GM18508 (cell line): ENCODE measurements around the gene BBC3.

Experiments
- ATAC-seq: cut with Tn5 transposase; IDR thresholded peaks from one replicate; pipeline ENCODE4 v1.9.1; 2021; ENCODE audit warnings: moderate number of reproducible peaks; ENCODE audit not compliant: insufficient read depth, unreplicated experiment

Gene BBC3

DNA sequence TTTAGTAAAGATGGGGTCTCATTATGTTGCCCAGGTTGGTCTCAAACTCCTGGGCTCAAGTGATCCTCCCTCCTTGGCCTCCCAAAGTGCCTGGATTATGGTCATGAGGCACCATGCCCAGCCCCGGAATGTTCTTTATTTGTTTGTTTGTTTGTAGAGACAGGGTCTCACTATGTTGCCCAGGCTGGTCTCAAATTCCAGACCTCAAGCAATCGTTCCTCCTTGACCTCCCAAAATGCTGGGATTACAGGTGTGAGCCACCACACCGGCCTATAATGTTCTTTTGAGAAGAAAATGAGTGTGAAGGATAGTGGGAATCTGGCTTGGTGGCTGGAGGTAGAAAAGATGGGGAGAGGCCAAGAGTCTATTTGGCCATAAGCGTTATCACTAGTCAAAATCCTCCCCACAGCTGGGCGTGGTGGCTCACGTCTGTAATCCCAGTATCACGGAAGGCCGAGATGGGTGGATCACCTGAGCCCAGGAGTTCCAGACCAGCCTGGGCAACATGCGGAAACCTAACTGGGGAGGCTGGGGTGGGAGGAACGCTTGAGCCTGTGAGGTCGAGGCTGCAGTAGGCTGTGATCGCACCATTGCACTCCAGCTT is 5.2 kb upstream of the BBC3 start:
- no peak for ATAC-seq

- ATAC-seq: no peak
Observed at GRCh38 chr19:47232422-47233211, 1.6 kb upstream of the BBC3 start.

- no peak for ATAC-seq
Observed at GRCh38 chr19:47231215-47232054, 436 bp upstream of the BBC3 start.

- no peak for ATAC-seq
Observed at GRCh38 chr19:47230054-47230920, 712 bp downstream of the BBC3 start.

GRCh38 chr19:47229676-47230053 is 1.3 kb downstream of the BBC3 start:
- no peak for ATAC-seq

- ATAC-seq: no peak
Observed at GRCh38 chr19:47228937-47229675, 1.9 kb downstream of the BBC3 start.

- ATAC-seq: no peak
Observed at GRCh38 chr19:47228168-47228936, 2.6 kb downstream of the BBC3 start.

GRCh38 chr19:47227352-47228167 is 3.4 kb downstream of the BBC3 start:
- ATAC-seq: no peak

DNA sequence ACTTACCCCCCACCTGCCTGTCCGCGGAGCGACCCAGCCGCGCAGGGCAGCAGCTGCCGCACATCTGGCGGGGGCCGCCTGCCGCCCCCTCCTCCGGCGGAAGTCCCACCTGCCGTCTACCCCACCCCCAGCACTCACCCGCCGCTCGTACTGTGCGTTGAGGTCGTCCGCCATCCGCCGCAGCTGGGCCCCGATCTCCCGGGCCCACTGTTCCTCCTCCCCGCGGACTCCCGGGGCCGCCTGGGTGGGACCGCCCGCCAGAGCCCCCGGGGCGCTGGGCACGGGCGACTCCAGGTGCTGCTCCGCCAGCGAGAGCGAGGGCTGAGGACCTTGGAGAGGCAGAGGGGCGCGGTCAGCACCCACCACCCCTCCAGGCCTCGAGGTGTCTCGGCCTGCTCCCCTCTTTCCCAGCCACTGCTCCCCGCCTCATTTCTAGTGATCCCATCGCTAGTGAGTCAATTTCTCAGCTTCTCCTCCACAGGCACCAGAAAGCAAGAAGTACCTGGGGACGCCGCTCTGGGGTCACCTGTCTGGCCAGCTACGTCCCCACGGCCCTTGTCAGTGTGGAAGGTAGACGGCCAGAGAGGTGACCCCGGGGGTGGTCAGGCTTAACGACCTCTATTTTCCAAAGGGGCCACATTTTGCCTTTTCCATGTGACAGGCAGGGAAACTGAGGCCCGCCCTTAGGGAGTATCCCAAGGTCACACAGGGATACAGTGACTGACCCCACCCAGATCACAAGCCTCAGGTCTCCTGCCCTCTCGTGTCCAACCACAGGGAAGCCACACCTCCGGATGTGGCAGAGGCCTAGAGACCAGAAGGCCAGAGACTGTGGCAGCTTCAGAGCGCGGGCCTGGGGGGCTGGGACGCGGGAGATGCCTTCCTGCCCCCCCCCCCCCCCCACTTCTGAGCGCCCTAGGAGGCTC is 4.3 kb downstream of the BBC3 start:
- ATAC-seq: no peak

DNA sequence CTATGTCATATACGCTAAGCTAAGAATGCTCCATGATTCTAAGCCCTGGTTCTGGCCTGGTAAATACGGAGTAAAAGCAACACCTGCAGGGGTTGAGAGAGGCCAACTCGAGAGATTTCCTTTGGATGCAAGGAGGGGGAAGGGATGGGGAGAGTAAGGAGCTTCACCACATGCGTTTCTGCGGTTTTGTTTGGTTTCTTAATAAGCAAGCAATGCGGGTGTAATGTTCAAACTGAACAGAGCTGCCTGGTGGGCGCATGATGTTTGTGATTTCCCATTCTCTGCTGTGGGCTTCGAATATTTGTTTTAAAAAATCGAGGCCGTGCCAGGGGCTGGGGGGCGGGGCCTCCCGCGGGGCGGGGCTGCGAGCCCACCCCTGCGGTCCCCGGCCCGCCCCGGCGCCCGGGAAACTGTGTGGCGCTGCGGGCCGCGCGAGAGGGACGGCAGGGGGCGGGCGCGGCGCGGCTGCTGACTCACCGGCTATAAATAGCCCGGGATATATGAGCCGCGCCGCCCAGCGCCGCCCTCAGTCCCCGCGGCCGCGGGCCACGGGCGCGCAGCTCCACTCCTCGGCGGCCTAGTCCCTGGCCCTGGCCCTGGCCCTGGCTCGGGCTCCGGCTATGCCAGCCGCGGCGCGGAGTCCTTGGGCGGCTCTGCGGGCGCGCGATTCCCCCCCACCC is 5.1 kb downstream of the BBC3 start:
- ATAC-seq: no peak

GRCh38 chr19:47221890-47222289 is 9.1 kb downstream of the BBC3 start:
- ATAC-seq: no peak

- no peak for ATAC-seq
Observed at GRCh38 chr19:47221080-47221841, 9.7 kb downstream of the BBC3 start.

GRCh38 chr19:47215581-47215980 is 15.4 kb downstream of the BBC3 start:
- no peak for ATAC-seq

GRCh38 chr19:47210689-47211316 is 20.2 kb downstream of the BBC3 start:
- ATAC-seq: no peak

GRCh38 chr19:47210180-47210490 is 20.9 kb downstream of the BBC3 start:
- no peak for ATAC-seq
